HAP-1 (cell line): ENCODE results near the gene CERS4.
"Not testable (repeated sequence)": the region's sequence is repeated elsewhere in the genome, so short reads cannot be mapped to it uniquely, and the experiment has no call there.

ENCODE experiments used
- DNase-seq, 2 experiments: peaks; one replicate each; pipeline ENCODE4 v3.0.0-alpha.2; 2016 to 2020; ENCODE audit warnings: low spot score in 2 of 2
- H3K27me3 ChIP-seq: fragments of 250-450 bp; sonication (Bioruptor Pico); 2 replicates; pipeline ENCODE4 v1.5.1; 2020; ENCODE audit warnings: low read depth, mild to moderate bottlenecking, moderate library complexity
- H3K36me3 ChIP-seq: fragments of 250-450 bp; sonication (Bioruptor Pico); replicated peaks from 2 replicates; pipeline ENCODE4 v1.5.1; 2020; ENCODE audit warnings: mild to moderate bottlenecking
- H3K4me1 ChIP-seq: fragments of 250-450 bp; sonication (Bioruptor Pico); 2 replicates; pipeline ENCODE4 v1.5.1; 2020; ENCODE audit warnings: mild to moderate bottlenecking
- H3K4me3 ChIP-seq: fragments of 250-450 bp; sonication (Bioruptor Pico); 2 replicates; pipeline ENCODE4 v1.5.1; 2020; ENCODE audit warnings: mild to moderate bottlenecking, moderate library complexity
- H3K9me3 ChIP-seq: fragments of 250-450 bp; sonication (Bioruptor Pico); 2 replicates; pipeline ENCODE4 v1.5.1; 2020; ENCODE audit warnings: mild to moderate bottlenecking, moderate library complexity
- in situ Hi-C: fragments of 300-500 bp; cut with MboI; formaldehyde crosslinking; loops from 3 replicates; pipeline ENCODE4 v1.14.3; 2020; ENCODE audit warnings: low sequenced_read_pairs, inconsistent platforms, mixed read lengths

Gene CERS4

GRCh38 chr19:8215783-8216182, 6.6 kb downstream of the CERS4 start:
- Histone ChIP-seq H3K4me1 (no peaks in the 10 kb centered on the region), H3K9me3 (no peaks in the 10 kb centered on the region), H3K27me3 (no peaks in the 10 kb centered on the region), H3K36me3 (peaks cover 6% of the 10 kb centered on the region; the same call in 1 of the 2 replicates), H3K4me3 (no peak overlapping the region)
- DNase-seq, result no peak
- in situ Hi-C loops, result no loop called here

- Histone ChIP-seq H3K27me3 (no peaks in the 10 kb centered on the region), H3K4me1 (no peaks in the 10 kb centered on the region), H3K36me3 (peaks cover 6% of the 10 kb centered on the region; the same call in 1 of the 2 replicates), H3K4me3 (no peak overlapping the region), H3K9me3 (no peaks in the 10 kb centered on the region)
- in situ Hi-C loops, result no loop called here
- DNase-seq, result no peak
Observed at GRCh38 chr19:8216357-8216756, 7.2 kb downstream of the CERS4 start.

- H3K4me3 ChIP-seq, in situ Hi-C loops, H3K9me3 ChIP-seq, H3K4me1 ChIP-seq, DNase-seq, H3K36me3 ChIP-seq, H3K27me3 ChIP-seq: not testable (repeated sequence)
Observed at GRCh38 chr19:8218127-8218526, 9.0 kb downstream of the CERS4 start.

GRCh38 chr19:8220481-8220880, 11.3 kb downstream of the CERS4 start:
- H3K27me3 ChIP-seq, result no peaks in the 10 kb centered on the region
- H3K4me1 ChIP-seq, result peaks cover 7% of the 10 kb centered on the region
- H3K9me3 ChIP-seq, result no peaks in the 10 kb centered on the region
- no peaks in the 10 kb centered on the region for H3K36me3 ChIP-seq
- DNase-seq, result no peak
- H3K4me3 ChIP-seq, result no peak overlapping the region
- in situ Hi-C loops, result no loop called here

GRCh38 chr19:8221161-8221560, 12.0 kb downstream of the CERS4 start:
- Histone ChIP-seq H3K4me1 (peaks cover 7% of the 10 kb centered on the region), H3K4me3 (no peak overlapping the region), H3K36me3 (no peaks in the 10 kb centered on the region), H3K9me3 (no peaks in the 10 kb centered on the region), H3K27me3 (no peaks in the 10 kb centered on the region)
- in situ Hi-C loops, result no loop called here
- DNase-seq, result no peak

GRCh38 chr19:8223442-8223841, 14.3 kb downstream of the CERS4 start:
- H3K4me3 ChIP-seq, in situ Hi-C loops, H3K9me3 ChIP-seq, H3K27me3 ChIP-seq, H3K4me1 ChIP-seq, H3K36me3 ChIP-seq: not testable (repeated sequence)
- DNase-seq, result peak in 1 of 2 experiments; percentile 30

- peaks cover 7% of the 10 kb centered on the region for H3K4me1 ChIP-seq
- no peaks in the 10 kb centered on the region for H3K9me3 ChIP-seq
- H3K4me3 ChIP-seq, result no peak overlapping the region
- H3K27me3 ChIP-seq, result no peaks in the 10 kb centered on the region
- in situ Hi-C loops, result no loop called here
- no peaks in the 10 kb centered on the region for H3K36me3 ChIP-seq
- DNase-seq, result no peak
Observed at GRCh38 chr19:8224394-8225145, 15.4 kb downstream of the CERS4 start.

GRCh38 chr19:8231073-8231604, 22.0 kb downstream of the CERS4 start:
- Histone ChIP-seq H3K9me3 (no peaks in the 10 kb centered on the region), H3K4me3 (no peak overlapping the region), H3K27me3 (no peaks in the 10 kb centered on the region), H3K4me1 (no peaks in the 10 kb centered on the region), H3K36me3 (no peaks in the 10 kb centered on the region)
- in situ Hi-C loops, result no loop called here
- DNase-seq, result no peak

GRCh38 chr19:8233370-8233769, 24.2 kb downstream of the CERS4 start:
- Histone ChIP-seq H3K9me3 (no peaks in the 10 kb centered on the region), H3K4me3 (no peak overlapping the region), H3K36me3 (no peaks in the 10 kb centered on the region), H3K27me3 (no peaks in the 10 kb centered on the region), H3K4me1 (no peaks in the 10 kb centered on the region)
- DNase-seq, result no peak
- in situ Hi-C loops, result no loop called here

GRCh38 chr19:8237026-8237425, 27.9 kb downstream of the CERS4 start:
- Histone ChIP-seq H3K36me3 (no peaks in the 10 kb centered on the region), H3K9me3 (no peaks in the 10 kb centered on the region), H3K27me3 (no peaks in the 10 kb centered on the region), H3K4me1 (peaks cover 12% of the 10 kb centered on the region), H3K4me3 (no peak overlapping the region)
- in situ Hi-C loops, result no loop called here
- DNase-seq, result no peak

- in situ Hi-C loops, result no loop called here
- no peak for DNase-seq
- peaks cover 12% of the 10 kb centered on the region for H3K4me1 ChIP-seq
- no peaks in the 10 kb centered on the region for H3K36me3 ChIP-seq
- no peak overlapping the region for H3K4me3 ChIP-seq
- 0 out of 2 replicates have a peak, but pooled peaks cover 2% of the 10 kb centered on the region for H3K9me3 ChIP-seq
- H3K27me3 ChIP-seq, result no peaks in the 10 kb centered on the region
Observed at GRCh38 chr19:8238251-8238650, 29.1 kb downstream of the CERS4 start.

GRCh38 chr19:8239528-8240273, 30.5 kb downstream of the CERS4 start:
- no peak for DNase-seq
- H3K9me3 ChIP-seq, result 0 out of 2 replicates have a peak, but pooled peaks cover 2% of the 10 kb centered on the region
- no peaks in the 10 kb centered on the region for H3K27me3 ChIP-seq
- H3K36me3 ChIP-seq, result no peaks in the 10 kb centered on the region
- H3K4me1 ChIP-seq, result peaks cover 12% of the 10 kb centered on the region
- H3K4me3 ChIP-seq, result no peak overlapping the region
- in situ Hi-C loops, result no loop called here

- Histone ChIP-seq H3K4me3 (no peak overlapping the region), H3K36me3 (no peaks in the 10 kb centered on the region), H3K9me3 (0 out of 2 replicates have a peak, but pooled peaks cover 2% of the 10 kb centered on the region), H3K27me3 (no peaks in the 10 kb centered on the region), H3K4me1 (peaks cover 12% of the 10 kb centered on the region)
- peak; percentile 38 to 83 for DNase-seq
- in situ Hi-C loops, result no loop called here
Observed at GRCh38 chr19:8240274-8241229, 31.4 kb downstream of the CERS4 start.
